Mucosa of gallbladder (tissue), 1 donor: Measurements from ENCODE around the gene GNPDA2. TPM values are rescaled to one million over a fixed set of nuclear protein-coding genes. Genes with fewer than 3 reads are reported as not detected.

ENCODE experiments used
- DNase-seq: peaks from one replicate; pipeline ENCODE4 v3.0.0-alpha.2; 2020; ENCODE audit warnings: low spot score
- total RNA-seq: library from RNA; stranded (reverse); gene quantifications from one replicate; pipeline ENCODE4 v1.2.1, GENCODE V29; 2021
- donor health status: DM: no; HTN: no; CAD: no.

GNPDA2 gene
- total RNA-seq, 1 donor from 2014 or later, result 11.7 TPM

GRCh38 chr4:44679060-44679459, 47.3 kb downstream of the GNPDA2 start:
- no peak for DNase-seq

- DNase-seq, result peak; percentile 92
Measured at GRCh38 chr4:44678094-44679041, 48.0 kb downstream of the GNPDA2 start, which contains the start of gene GUF1. Gene GUF1 (plus strand): TSS chr4:44678420. CDS start chr4:44678623, 203 bp downstream.

GRCh38 chr4:44675366-44675765, 51.0 kb downstream of the GNPDA2 start:
- DNase-seq, result no peak

GRCh38 chr4:44674471-44674870, 51.9 kb downstream of the GNPDA2 start:
- no peak for DNase-seq

- DNase-seq, result no peak
Measured at GRCh38 chr4:44671636-44672035, 54.7 kb downstream of the GNPDA2 start.

- DNase-seq, result no peak
Measured at GRCh38 chr4:44670506-44671199, 55.7 kb downstream of the GNPDA2 start.

- DNase-seq, result no peak
Measured at GRCh38 chr4:44668526-44668925, 57.8 kb downstream of the GNPDA2 start.

GRCh38 chr4:44663539-44664263, 62.7 kb downstream of the GNPDA2 start:
- DNase-seq, result no peak

GRCh38 chr4:44662623-44663005, 63.7 kb downstream of the GNPDA2 start:
- DNase-seq, result no peak

GRCh38 chr4:44661940-44662622, 64.3 kb downstream of the GNPDA2 start:
- no peak for DNase-seq

GRCh38 chr4:44660396-44660795, 66.0 kb downstream of the GNPDA2 start:
- DNase-seq, result no peak

GRCh38 chr4:44652002-44652401, 74.4 kb downstream of the GNPDA2 start:
- DNase-seq, result no peak

Other genes with a start within 250 kb of the GNPDA2 start
- not detected for gene YIPF7, start 74.9 kb downstream of the GNPDA2 start, total RNA-seq
- gene GUF1, start 48.1 kb downstream of the GNPDA2 start, total RNA-seq, result 16.0 TPM